Liver (tissue), 9 donors: Measurements from ENCODE around the gene ZFP36L1. TPM values are rescaled to one million over a fixed set of nuclear protein-coding genes. Genes with fewer than 3 reads are reported as not detected.

Source experiments
- DNase-seq: peaks from one replicate; pipeline ENCODE4 v3.0.0-alpha.2; 2017; ENCODE audit warnings: low spot score
- H3K27ac ChIP-seq, 2 donors: one replicate each; pipeline ENCODE4 v1.7.0; 2013; ENCODE audit warnings: inconsistent platforms in 2 of 2, low read length in 2 of 2, control low read depth in 1 of 2, low read depth in 1 of 2, mild to moderate bottlenecking in 1 of 2
- H3K27me3 ChIP-seq, 4 donors: one replicate each; pipeline versions ENCODE4 v1.6.1 to v1.7.0; 2013; ENCODE audit warnings: low read length in 3 of 4, inconsistent platforms in 1 of 4, mild to moderate bottlenecking in 1 of 4, moderate library complexity in 1 of 4; ENCODE audit not compliant: control insufficient read depth in 4 of 4, insufficient read depth in 4 of 4
- H3K36me3 ChIP-seq, 4 donors: one replicate each; pipeline versions ENCODE4 v1.6.1 to v1.7.0; 2013; ENCODE audit warnings: low read length in 3 of 4, mild to moderate bottlenecking in 3 of 4, low read depth in 1 of 4, moderate library complexity in 1 of 4; ENCODE audit not compliant: control insufficient read depth in 4 of 4, insufficient read depth in 3 of 4
- H3K4me1 ChIP-seq, 4 donors: one replicate each; pipeline versions ENCODE4 v1.6.1 to v1.7.0; 2013; ENCODE audit warnings: low read length in 3 of 4, mild to moderate bottlenecking in 3 of 4, moderate library complexity in 1 of 4; ENCODE audit not compliant: control insufficient read depth in 4 of 4, insufficient read depth in 4 of 4
- H3K4me3 ChIP-seq, 3 donors: one replicate each; pipeline versions ENCODE4 v1.6.1 to v1.7.0; 2013; ENCODE audit warnings: low read length in 3 of 3, control low read depth in 1 of 3, low read depth in 1 of 3, mild to moderate bottlenecking in 1 of 3
- H3K9ac ChIP-seq, 2 donors: one replicate each; pipeline ENCODE4 v1.7.0; 2013; ENCODE audit warnings: low read length in 2 of 2, mild to moderate bottlenecking in 2 of 2, moderate library complexity in 2 of 2, control low read depth in 1 of 2, low read depth in 1 of 2
- H3K9me3 ChIP-seq, 4 donors: one replicate each; pipeline versions ENCODE4 v1.6.1 to v1.7.0; 2013; ENCODE audit warnings: low read length in 3 of 4; ENCODE audit not compliant: control insufficient read depth in 4 of 4
- EGR1 ChIP-seq, 2 donors: IDR thresholded peaks; 2 replicates each; pipeline ENCODE4 v1.6.1; 2016 to 2018; ENCODE audit warnings: antibody characterized with exemption in 2 of 2, low read depth in 2 of 2
- FOXA1 ChIP-seq: IDR thresholded peaks from 2 replicates; pipeline ENCODE4 v1.6.1; 2016; ENCODE audit warnings: antibody characterized with exemption
- FOXA2 ChIP-seq: IDR thresholded peaks from 2 replicates; pipeline ENCODE4 v1.6.1; 2016; ENCODE audit warnings: antibody characterized with exemption
- GABPA ChIP-seq, 2 donors: IDR thresholded peaks in 1 of 2; conservative IDR thresholded peaks in 1 of 2; 2 replicates each; pipeline ENCODE4 v1.6.1; 2016; ENCODE audit warnings: antibody characterized with exemption in 2 of 2, mild to moderate bottlenecking in 1 of 2, moderate library complexity in 1 of 2
- HNF4A ChIP-seq, 2 donors: conservative IDR thresholded peaks; 2 replicates each; pipeline ENCODE4 v1.6.1; 2016; ENCODE audit warnings: antibody characterized with exemption in 2 of 2, mild to moderate bottlenecking in 2 of 2
- HNF4G ChIP-seq: IDR thresholded peaks from 2 replicates; pipeline ENCODE4 v1.6.1; 2016; ENCODE audit warnings: antibody characterized with exemption
- JUND ChIP-seq, 2 donors: IDR thresholded peaks; 2 replicates each; pipeline ENCODE4 v1.6.1; 2016; ENCODE audit warnings: antibody characterized with exemption in 2 of 2
- NR2F2 ChIP-seq: IDR thresholded peaks from 2 replicates; pipeline ENCODE4 v1.6.1; 2016; ENCODE audit warnings: antibody characterized with exemption
- RAD21 ChIP-seq, 2 donors: IDR thresholded peaks; 2 replicates each; pipeline ENCODE4 v1.6.1; 2016; ENCODE audit warnings: antibody characterized with exemption in 2 of 2, mild to moderate bottlenecking in 2 of 2
- RXRA ChIP-seq, 2 donors: IDR thresholded peaks; 2 replicates each; pipeline ENCODE4 v1.6.1; 2017 to 2018; ENCODE audit warnings: antibody characterized with exemption in 2 of 2, mild to moderate bottlenecking in 1 of 2
- SP1 ChIP-seq: IDR thresholded peaks from 2 replicates; pipeline ENCODE4 v1.6.1; 2018; ENCODE audit warnings: antibody characterized with exemption, mild to moderate bottlenecking
- TAF1 ChIP-seq: conservative IDR thresholded peaks from 2 replicates; pipeline ENCODE4 v1.6.1; 2016; ENCODE audit warnings: antibody characterized with exemption, mild to moderate bottlenecking
- YY1 ChIP-seq: IDR thresholded peaks from 2 replicates; pipeline ENCODE4 v1.6.1; 2016; ENCODE audit warnings: antibody characterized with exemption, mild to moderate bottlenecking
- WGBS: extraction: QIAGEN DNeasy Blood & Tissue Kit; methylation state at CpG from one replicate; pipeline ENCODE4 v1.1.7; 2013; 5-methylcytosine and 5-hydroxymethylcytosine counted together
- polyA plus RNA-seq, 2 donors: library from polyadenylated mRNA; stranded (reverse) in 1 of 2; unstranded in 1 of 2; fragments of 200-250 nt in 1 of 2; fragments of >200 nt in 1 of 2; fragmentation: Nextera tagmentation in 1 of 2; extraction: Ambion mirVana in 1 of 2; gene quantifications; one replicate each; pipeline versions ENCODE4 v1.2.1 to v1.2.3, GENCODE V29; 2013 to 2015
- total RNA-seq, 2 donors: library from RNA; depleted of rRNA; stranded (reverse); fragments of >200 nt; gene quantifications; one replicate each; pipeline ENCODE4 v1.2.3, GENCODE V29; 2014
- TF ChIP-seq, protein P1 (sequence below): IDR thresholded peaks from 2 replicates; pipeline ENCODE4 v1.6.1; 2016; ENCODE audit warnings: antibody characterized with exemption, mild to moderate bottlenecking
- TF ChIP-seq, protein P2 (sequence below): fragments of 150-350 bp; IDR thresholded peaks from 2 replicates; pipeline ENCODE4 v1.5.1; 2017; ENCODE audit warnings: improper control_type of control experiment, low read depth, low read length; ENCODE audit not compliant: missing input control
- TF ChIP-seq, protein P3 (sequence below): IDR thresholded peaks from 2 replicates; pipeline ENCODE4 v1.6.1; 2016; ENCODE audit warnings: antibody characterized with exemption
- TF ChIP-seq, protein P4 (sequence below): IDR thresholded peaks from 2 replicates; pipeline ENCODE4 v1.6.1; 2016; ENCODE audit warnings: antibody characterized with exemption
- TF ChIP-seq, protein P5 (sequence below): IDR thresholded peaks from 2 replicates; pipeline ENCODE4 v1.6.1; 2016; ENCODE audit warnings: antibody characterized with exemption
- donor health status: healthy.
- donor health status: healthy.
- donor health status: healthy.
- donor health status: healthy.
- donor health status: healthy.

The ZFP36L1 gene
- total and polyA plus RNA-seq, 4 donors, result 25.0 to 170 (median 69.5) TPM

DNA sequence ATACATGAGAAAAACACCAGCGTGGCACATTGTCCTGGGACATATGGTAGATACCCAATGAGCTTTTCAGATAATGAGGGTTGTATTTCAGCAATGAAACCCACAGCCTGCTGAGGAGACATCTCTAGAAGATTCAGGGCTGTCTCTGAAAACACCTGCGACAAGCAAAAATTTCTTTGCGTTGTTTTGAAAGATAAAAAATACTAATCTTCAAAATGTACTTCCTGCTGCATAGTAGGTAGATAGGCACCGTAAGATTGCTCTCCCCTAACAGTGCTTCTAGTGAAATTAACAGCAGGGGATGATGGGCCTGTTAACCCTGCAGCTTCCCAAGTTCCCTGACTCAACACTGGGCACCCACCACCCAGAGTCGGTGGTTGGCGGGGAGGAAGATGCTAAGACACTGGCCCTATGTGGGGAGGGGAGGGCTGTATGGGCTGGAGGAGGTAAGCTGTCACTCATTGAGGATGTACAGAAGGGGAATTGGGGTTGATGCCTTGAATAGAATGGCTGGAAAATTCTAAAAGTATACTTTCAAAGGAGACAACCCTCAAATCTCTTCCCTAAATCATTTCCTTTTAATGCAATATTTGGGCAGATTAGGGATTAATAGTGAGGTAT, 20.0 kb downstream of the ZFP36L1 start:
- Histone ChIP-seq H3K27me3 (no peaks in the 10 kb centered on the region), H3K9ac (no peak overlapping the region), H3K27ac (no peak overlapping the region), H3K36me3 (no peaks in the 10 kb centered on the region), H3K4me3 (no peak overlapping the region), H3K4me1 (no peaks in the 10 kb centered on the region), H3K9me3 (no peaks in the 10 kb centered on the region)
- 90% methylated on average over 6 of the region's 6 CpGs for WGBS
- TF ChIP-seq FOXA2 (no peak), HNF4A (conservative IDR thresholded peaks at IDR 0.05) (no peak), YY1 (no peak), RAD21 (IDR thresholded peaks at IDR 0.05) (no peak), HNF4G (no peak), NR2F2 (no peak), FOXA1 (no peak), EGR1 (IDR thresholded peaks at IDR 0.05; ENCODE audit: low read depth in 2 of 2) (no peak), SP1 (no peak), GABPA (IDR thresholded peaks at IDR 0.05 in 1 of 2, conservative IDR thresholded peaks at IDR 0.05 in 1 of 2) (no peak), RXRA (IDR thresholded peaks at IDR 0.05) (no peak), JUND (IDR thresholded peaks at IDR 0.05) (no peak), TAF1 (no peak)
- TF ChIP-seq, protein P1, sequence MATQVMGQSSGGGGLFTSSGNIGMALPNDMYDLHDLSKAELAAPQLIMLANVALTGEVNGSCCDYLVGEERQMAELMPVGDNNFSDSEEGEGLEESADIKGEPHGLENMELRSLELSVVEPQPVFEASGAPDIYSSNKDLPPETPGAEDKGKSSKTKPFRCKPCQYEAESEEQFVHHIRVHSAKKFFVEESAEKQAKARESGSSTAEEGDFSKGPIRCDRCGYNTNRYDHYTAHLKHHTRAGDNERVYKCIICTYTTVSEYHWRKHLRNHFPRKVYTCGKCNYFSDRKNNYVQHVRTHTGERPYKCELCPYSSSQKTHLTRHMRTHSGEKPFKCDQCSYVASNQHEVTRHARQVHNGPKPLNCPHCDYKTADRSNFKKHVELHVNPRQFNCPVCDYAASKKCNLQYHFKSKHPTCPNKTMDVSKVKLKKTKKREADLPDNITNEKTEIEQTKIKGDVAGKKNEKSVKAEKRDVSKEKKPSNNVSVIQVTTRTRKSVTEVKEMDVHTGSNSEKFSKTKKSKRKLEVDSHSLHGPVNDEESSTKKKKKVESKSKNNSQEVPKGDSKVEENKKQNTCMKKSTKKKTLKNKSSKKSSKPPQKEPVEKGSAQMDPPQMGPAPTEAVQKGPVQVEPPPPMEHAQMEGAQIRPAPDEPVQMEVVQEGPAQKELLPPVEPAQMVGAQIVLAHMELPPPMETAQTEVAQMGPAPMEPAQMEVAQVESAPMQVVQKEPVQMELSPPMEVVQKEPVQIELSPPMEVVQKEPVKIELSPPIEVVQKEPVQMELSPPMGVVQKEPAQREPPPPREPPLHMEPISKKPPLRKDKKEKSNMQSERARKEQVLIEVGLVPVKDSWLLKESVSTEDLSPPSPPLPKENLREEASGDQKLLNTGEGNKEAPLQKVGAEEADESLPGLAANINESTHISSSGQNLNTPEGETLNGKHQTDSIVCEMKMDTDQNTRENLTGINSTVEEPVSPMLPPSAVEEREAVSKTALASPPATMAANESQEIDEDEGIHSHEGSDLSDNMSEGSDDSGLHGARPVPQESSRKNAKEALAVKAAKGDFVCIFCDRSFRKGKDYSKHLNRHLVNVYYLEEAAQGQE, result no peak
- TF ChIP-seq, protein P2, sequence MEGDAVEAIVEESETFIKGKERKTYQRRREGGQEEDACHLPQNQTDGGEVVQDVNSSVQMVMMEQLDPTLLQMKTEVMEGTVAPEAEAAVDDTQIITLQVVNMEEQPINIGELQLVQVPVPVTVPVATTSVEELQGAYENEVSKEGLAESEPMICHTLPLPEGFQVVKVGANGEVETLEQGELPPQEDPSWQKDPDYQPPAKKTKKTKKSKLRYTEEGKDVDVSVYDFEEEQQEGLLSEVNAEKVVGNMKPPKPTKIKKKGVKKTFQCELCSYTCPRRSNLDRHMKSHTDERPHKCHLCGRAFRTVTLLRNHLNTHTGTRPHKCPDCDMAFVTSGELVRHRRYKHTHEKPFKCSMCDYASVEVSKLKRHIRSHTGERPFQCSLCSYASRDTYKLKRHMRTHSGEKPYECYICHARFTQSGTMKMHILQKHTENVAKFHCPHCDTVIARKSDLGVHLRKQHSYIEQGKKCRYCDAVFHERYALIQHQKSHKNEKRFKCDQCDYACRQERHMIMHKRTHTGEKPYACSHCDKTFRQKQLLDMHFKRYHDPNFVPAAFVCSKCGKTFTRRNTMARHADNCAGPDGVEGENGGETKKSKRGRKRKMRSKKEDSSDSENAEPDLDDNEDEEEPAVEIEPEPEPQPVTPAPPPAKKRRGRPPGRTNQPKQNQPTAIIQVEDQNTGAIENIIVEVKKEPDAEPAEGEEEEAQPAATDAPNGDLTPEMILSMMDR, result no peak
- TF ChIP-seq, protein P3, sequence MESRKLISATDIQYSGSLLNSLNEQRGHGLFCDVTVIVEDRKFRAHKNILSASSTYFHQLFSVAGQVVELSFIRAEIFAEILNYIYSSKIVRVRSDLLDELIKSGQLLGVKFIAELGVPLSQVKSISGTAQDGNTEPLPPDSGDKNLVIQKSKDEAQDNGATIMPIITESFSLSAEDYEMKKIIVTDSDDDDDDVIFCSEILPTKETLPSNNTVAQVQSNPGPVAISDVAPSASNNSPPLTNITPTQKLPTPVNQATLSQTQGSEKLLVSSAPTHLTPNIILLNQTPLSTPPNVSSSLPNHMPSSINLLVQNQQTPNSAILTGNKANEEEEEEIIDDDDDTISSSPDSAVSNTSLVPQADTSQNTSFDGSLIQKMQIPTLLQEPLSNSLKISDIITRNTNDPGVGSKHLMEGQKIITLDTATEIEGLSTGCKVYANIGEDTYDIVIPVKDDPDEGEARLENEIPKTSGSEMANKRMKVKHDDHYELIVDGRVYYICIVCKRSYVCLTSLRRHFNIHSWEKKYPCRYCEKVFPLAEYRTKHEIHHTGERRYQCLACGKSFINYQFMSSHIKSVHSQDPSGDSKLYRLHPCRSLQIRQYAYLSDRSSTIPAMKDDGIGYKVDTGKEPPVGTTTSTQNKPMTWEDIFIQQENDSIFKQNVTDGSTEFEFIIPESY, result no peak
- TF ChIP-seq, protein P4, sequence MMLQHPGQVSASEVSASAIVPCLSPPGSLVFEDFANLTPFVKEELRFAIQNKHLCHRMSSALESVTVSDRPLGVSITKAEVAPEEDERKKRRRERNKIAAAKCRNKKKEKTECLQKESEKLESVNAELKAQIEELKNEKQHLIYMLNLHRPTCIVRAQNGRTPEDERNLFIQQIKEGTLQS, result no peak
- TF ChIP-seq, protein P5, sequence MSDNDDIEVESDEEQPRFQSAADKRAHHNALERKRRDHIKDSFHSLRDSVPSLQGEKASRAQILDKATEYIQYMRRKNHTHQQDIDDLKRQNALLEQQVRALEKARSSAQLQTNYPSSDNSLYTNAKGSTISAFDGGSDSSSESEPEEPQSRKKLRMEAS, result no peak
- no peak for DNase-seq
